Occipital lobe (tissue), 2 donors: ENCODE results near the gene AMPH. TPM values are rescaled to one million over a fixed set of nuclear protein-coding genes. Genes with fewer than 3 reads are reported as not detected.

ENCODE experiments used
- DNase-seq: peaks from one replicate; lab custom pipeline; 2025; lab: John Stamatoyannopoulos, UW
- total RNA-seq: library from RNA; depleted of rRNA; stranded (reverse); fragments of >200 nt; gene quantifications from one replicate; pipeline ENCODE4 v1.2.3, GENCODE V29; 2014

AMPH gene
- total RNA-seq, 1 donor from 2014 or later, result 17.0 TPM

GRCh38 chr7:38463277-38464225, 167.6 kb downstream of the AMPH start:
- DNase-seq, result peak; percentile 47

GRCh38 chr7:38462819-38463218, 168.4 kb downstream of the AMPH start:
- no peak for DNase-seq

GRCh38 chr7:38461887-38462286, 169.3 kb downstream of the AMPH start:
- DNase-seq, result no peak

- no peak for DNase-seq
These were observed 177.3 kb downstream of the AMPH start for GRCh38 chr7:38453826-38454225.

- no peak for DNase-seq
These were observed 178.0 kb downstream of the AMPH start for GRCh38 chr7:38453168-38453567.

- DNase-seq, result no peak
These were observed 178.5 kb downstream of the AMPH start for GRCh38 chr7:38452681-38453108.

GRCh38 chr7:38451840-38452239, 179.3 kb downstream of the AMPH start:
- DNase-seq, result no peak

GRCh38 chr7:38448584-38449234, 182.5 kb downstream of the AMPH start:
- no peak for DNase-seq

- no peak for DNase-seq
These were observed 183.1 kb downstream of the AMPH start for GRCh38 chr7:38448054-38448453.

- DNase-seq, result no peak
These were observed 192.2 kb downstream of the AMPH start for GRCh38 chr7:38438970-38439369.

- DNase-seq, result no peak
These were observed 198.5 kb downstream of the AMPH start for GRCh38 chr7:38432671-38433070.

GRCh38 chr7:38432080-38432479, 199.1 kb downstream of the AMPH start:
- no peak for DNase-seq

- DNase-seq, result no peak
These were observed 202.1 kb downstream of the AMPH start for GRCh38 chr7:38429057-38429456.

- DNase-seq, result peak; percentile 15
These were observed 203.1 kb downstream of the AMPH start for GRCh38 chr7:38428041-38428440.

- no peak for DNase-seq
These were observed 203.8 kb downstream of the AMPH start for GRCh38 chr7:38427279-38427955.

- no peak for DNase-seq
These were observed 205.7 kb downstream of the AMPH start for GRCh38 chr7:38425509-38425908.

GRCh38 chr7:38424750-38425463, 206.3 kb downstream of the AMPH start:
- DNase-seq, result no peak

GRCh38 chr7:38413784-38414183, 217.4 kb downstream of the AMPH start:
- no peak for DNase-seq

- DNase-seq, result no peak
These were observed 219.8 kb downstream of the AMPH start for GRCh38 chr7:38411404-38411803.

GRCh38 chr7:38410056-38410455, 221.1 kb downstream of the AMPH start:
- no peak for DNase-seq

GRCh38 chr7:38409531-38409930, 221.6 kb downstream of the AMPH start:
- DNase-seq, result no peak
